HepG2 (cell line): Measurements from ENCODE around the gene MAP3K7CL. TPM values are rescaled to one million over a fixed set of nuclear protein-coding genes. Genes with fewer than 3 reads are reported as not detected.

Experiments
- ATAC-seq: fragments of 200-7000 bp; cut with Tn5 transposase; 3 replicates; pipeline ENCODE4 v1.9.1; 2020; ENCODE audit warnings: mild to moderate bottlenecking, moderate library complexity
- BruUV-seq: library from RNA; stranded (reverse); fragments of 400-500 nt; replicated peaks from 2 replicates; lab custom pipeline; 2021; lab: Mats Ljungman, UMichigan
- CTCF ChIA-PET: fragments of 300-600 bp; formaldehyde crosslinking; extraction: SDS; loops from one replicate; lab custom pipeline; 2021; ENCODE audit warnings: low total read pairs, inconsistent platforms, low intra/inter-chr PET ratio; lab: Yijun Ruan, JAX
- POLR2A ChIA-PET: fragments of 350-600 bp; sonication (Branson Sonifier 250); formaldehyde crosslinking; loops from one replicate; lab custom pipeline; 2020; ENCODE audit warnings: antibody characterized with exemption, inconsistent platforms; lab: Yijun Ruan, JAX
- DNase-seq: peaks from one replicate; pipeline ENCODE4 v3.0.0-alpha.2; 2015; ENCODE audit warnings: low spot score
- FAIRE-seq: peaks from 3 replicates; lab custom pipeline; 2011; peaks lifted over from hg19 to GRCh38; lab: Jason Lieb, UNC
- H2AFZ ChIP-seq: one replicate; pipeline ENCODE4 v1.6.1; 2011; ENCODE audit warnings: low read length, inconsistent platforms
- H3K27ac ChIP-seq: fragments of 300-600 bp; 3 replicates; pipeline ENCODE4 v1.8.0; 2011; ENCODE audit warnings: mixed run types, mild to moderate bottlenecking, mixed read lengths, low read length, inconsistent platforms; ENCODE audit not compliant: insufficient read depth; ENCODE audit errors: extremely low read length
- H3K27me3 ChIP-seq, 2 experiments: fragments of 200-600 bp in 1 of 2; 2 replicates in 1 of 2; 3 replicates in 1 of 2; pipeline versions ENCODE4 v1.6.0 to v1.8.0; 2011; ENCODE audit warnings: low read length in 2 of 2, mild to moderate bottlenecking in 2 of 2, moderate library complexity in 2 of 2, inconsistent platforms in 1 of 2; ENCODE audit not compliant: insufficient read depth in 2 of 2, control insufficient read depth in 1 of 2
- H3K36me3 ChIP-seq, 2 experiments: fragments of 200-600 bp in 1 of 2; replicated peaks in 1 of 2; 2 replicates in 1 of 2; 3 replicates in 1 of 2; pipeline versions ENCODE4 v1.5.1 to v1.8.0; 2011; ENCODE audit warnings: low read length in 2 of 2, inconsistent platforms in 1 of 2; ENCODE audit not compliant: insufficient read depth in 2 of 2, control insufficient read depth in 1 of 2
- H3K4me1 ChIP-seq: 2 replicates; pipeline ENCODE4 v1.5.1; 2012; ENCODE audit warnings: low read length, inconsistent platforms; ENCODE audit not compliant: insufficient read depth
- H3K4me2 ChIP-seq: 2 replicates; pipeline ENCODE4 v1.6.0; 2011; ENCODE audit warnings: low read depth, low read length, inconsistent platforms
- H3K4me3 ChIP-seq, 3 experiments: fragments of 200-600 bp in 1 of 3; sonication (generic), shearing (Covaris generic) in 1 of 3; replicated peaks in 1 of 3; 2 replicates each; pipeline ENCODE4 v1.5.1; 2011 to 2016; ENCODE audit warnings: low read length in 3 of 3, inconsistent platforms in 2 of 3, low read depth in 2 of 3, mild to moderate bottlenecking in 2 of 3, control low read depth in 1 of 3, mixed read lengths in 1 of 3; ENCODE audit not compliant: insufficient read depth in 1 of 3
- H3K79me2 ChIP-seq: one replicate; pipeline ENCODE4 v1.6.1; 2011; ENCODE audit warnings: low read length, inconsistent platforms; ENCODE audit not compliant: insufficient read depth
- H3K9ac ChIP-seq: 2 replicates; pipeline ENCODE4 v1.6.0; 2011; ENCODE audit warnings: mild to moderate bottlenecking, low read depth, low read length, inconsistent platforms; ENCODE audit not compliant: insufficient read depth
- H3K9me3 ChIP-seq: 2 replicates; pipeline ENCODE4 v1.5.1; 2012; ENCODE audit warnings: mild to moderate bottlenecking, low read length
- H4K20me1 ChIP-seq: 2 replicates; pipeline ENCODE4 v1.6.0; 2011; ENCODE audit warnings: inconsistent platforms, mild to moderate bottlenecking, low read length, moderate library complexity; ENCODE audit not compliant: insufficient read depth
- ASH2L ChIP-seq: fragments of 300-600, 200-600 bp; sonication (generic); IDR thresholded peaks from 2 replicates; pipeline ENCODE4 v1.7.0; 2017; ENCODE audit warnings: low read depth, mild to moderate bottlenecking, moderate library complexity, mixed read lengths, low read length; ENCODE audit not compliant: insufficient read length
- CCDC6 ChIP-seq: sonication (generic); formaldehyde crosslinking; IDR thresholded peaks from 2 replicates; pipeline ENCODE4 v1.8.1; 2022; ENCODE audit warnings: mild to moderate bottlenecking, missing genetic modification reagents, moderate library complexity
- HNRNPK ChIP-seq: fragments of 200-400 bp; formaldehyde crosslinking; IDR thresholded peaks from 2 replicates; pipeline ENCODE4 v1.6.1; 2018; ENCODE audit warnings: low read length, low read depth, moderate library complexity, mild to moderate bottlenecking; ENCODE audit not compliant: poor library complexity, severe bottlenecking
- HOXA3 ChIP-seq: sonication (generic); formaldehyde crosslinking; IDR thresholded peaks from 2 replicates; pipeline ENCODE4 v1.5.0; 2020; ENCODE audit warnings: missing genetic modification reagents
- RNF2 ChIP-seq: fragments of 450-650 bp; conservative IDR thresholded peaks from 2 replicates; pipeline ENCODE4 v1.6.1; 2016; ENCODE audit warnings: low read depth
- SMYD3 ChIP-seq: sonication (generic); formaldehyde crosslinking; IDR thresholded peaks from 2 replicates; pipeline ENCODE4 v1.8.1; 2023; ENCODE audit warnings: mild to moderate bottlenecking, missing genetic modification reagents
- STAG1 ChIP-seq: sonication (generic); formaldehyde crosslinking; IDR thresholded peaks from 2 replicates; pipeline ENCODE4 v1.4.0; 2020; ENCODE audit warnings: missing genetic modification reagents
- U2AF1 ChIP-seq: fragments of 200-400 bp; formaldehyde crosslinking; optimal IDR thresholded peaks from 2 replicates; pipeline ENCODE3; 2017; ENCODE audit warnings: mild to moderate bottlenecking, low read depth, low read length
- ZNF3 ChIP-seq: IDR thresholded peaks from 2 replicates; pipeline ENCODE4 v1.7.0; 2017; ENCODE audit warnings: inconsistent platforms
- ZNF605 ChIP-seq: sonication (generic); formaldehyde crosslinking; IDR thresholded peaks from 2 replicates; pipeline ENCODE4 v1.8.0; 2022; ENCODE audit warnings: mild to moderate bottlenecking, missing genetic modification reagents
- ZNF747 ChIP-seq: sonication (generic); formaldehyde crosslinking; IDR thresholded peaks from 2 replicates; pipeline ENCODE4 v1.8.1; 2023; ENCODE audit warnings: missing genetic modification reagents, mild to moderate bottlenecking, borderline replicate concordance
- ZNF850 ChIP-seq: sonication (generic); formaldehyde crosslinking; conservative IDR thresholded peaks from 2 replicates; pipeline ENCODE4 v1.9.0; 2021; ENCODE audit warnings: mild to moderate bottlenecking, missing genetic modification reagents
- WGBS: methylation state at CpG from one replicate; pipeline ENCODE4 v1.1.6; 2017; ENCODE audit warnings: low lambda C conversion rate; 5-methylcytosine and 5-hydroxymethylcytosine counted together
- in situ Hi-C: cut with HindIII; loops from 2 replicates; pipeline ENCODE4 v1.10.0; 2017; ENCODE audit warnings: low pct_unique_long_range_greater_than_20kb; ENCODE audit not compliant: extremely low pct_ligation_motif_present
- intact Hi-C: fragments of 100-400 bp; cut with micrococcal nuclease; formaldehyde crosslinking; loops from one replicate; pipeline ENCODE4 v1.10.0; 2022; ENCODE audit not compliant: unreplicated experiment
- polyA plus RNA-seq, 8 experiments: library from polyadenylated mRNA; depleted of rRNA in 3 of 8; stranded (reverse) in 7 of 8; unstranded in 1 of 8; fragments of >200 nt; fragmentation: Illumina TruSeq in 4 of 8; extraction: Trizol in 4 of 8; gene quantifications; 2 replicates each; pipeline versions ENCODE4 v1.2.1 to v1.2.3, GENCODE V29; 2011 to 2016; ENCODE audit warnings: low read depth in 4 of 8, missing spikeins in 1 of 8, mixed read lengths in 1 of 8; ENCODE audit not compliant: insufficient read depth in 1 of 8
- total RNA-seq, 5 experiments: library from RNA; depleted of rRNA; stranded (reverse); fragments of >200 nt; fragmentation: Illumina TruSeq; extraction: Trizol; gene quantifications; 2 replicates each; pipeline ENCODE4 v1.2.3, GENCODE V29; 2016; ENCODE audit warnings: low read depth in 1 of 5
- TF ChIP-seq, protein P1 (sequence below): IDR thresholded peaks from 2 replicates; pipeline ENCODE4 v1.6.1; 2016; ENCODE audit warnings: missing compliant biosample characterization, missing genetic modification reagents, borderline replicate concordance
- TF ChIP-seq, protein P2 (sequence below): sonication (generic); formaldehyde crosslinking; IDR thresholded peaks from 2 replicates; pipeline ENCODE4 v1.4.0; 2020; ENCODE audit warnings: missing genetic modification reagents
- TF ChIP-seq, protein P3 (sequence below): sonication (generic); formaldehyde crosslinking; IDR thresholded peaks from 2 replicates; pipeline ENCODE4 v1.5.0; 2020; ENCODE audit warnings: missing genetic modification reagents
- TF ChIP-seq, protein P4 (sequence below): sonication (generic); formaldehyde crosslinking; IDR thresholded peaks from 2 replicates; pipeline ENCODE4 v1.4.0; 2020; ENCODE audit warnings: missing genetic modification reagents
- TF ChIP-seq, protein P5 (sequence below): sonication (generic); formaldehyde crosslinking; IDR thresholded peaks from 2 replicates; pipeline ENCODE4 v1.4.0; 2020; ENCODE audit warnings: mild to moderate bottlenecking, missing genetic modification reagents

The MAP3K7CL gene
- total and polyA plus RNA-seq, 2 of the 13 experiments (the other 11 are each of a cell fraction or from before 2014, with no cell fraction given): 0.04 to 0.15 TPM

DNA sequence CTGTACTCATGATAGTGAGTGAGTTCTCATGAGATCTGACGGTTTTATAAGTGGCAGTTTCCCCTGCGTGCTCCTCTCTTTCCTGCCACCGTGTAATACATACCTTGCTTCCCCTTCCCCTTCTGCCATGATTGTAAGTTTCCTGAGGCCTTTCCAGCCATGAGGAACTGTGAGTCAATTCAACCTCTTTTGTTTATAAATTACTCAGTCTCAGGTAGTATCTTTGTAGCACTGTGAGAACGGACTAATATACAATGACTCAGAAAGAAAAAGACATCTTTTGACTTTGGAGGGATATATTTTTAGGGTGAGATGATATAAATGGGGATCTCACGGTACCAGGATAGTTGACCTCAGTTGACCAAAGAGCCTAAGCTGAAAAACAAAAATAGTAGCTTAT, 93.6 kb downstream of the MAP3K7CL start:
- WGBS: 42% methylated on average over 5 of the region's 5 CpGs
- intact Hi-C loops: no loop called here
- no peak for ATAC-seq
- CTCF ChIA-PET: no interaction called here
- no TSS peak for BruUV-seq
- Histone ChIP-seq H3K36me3 (no peaks in the 10 kb centered on the region), H3K79me2 (no peaks in the 10 kb centered on the region)
- POLR2A ChIA-PET: no interaction called here
- TF ChIP-seq CCDC6 (CRISPR knock-in tag): no peak
- TF ChIP-seq, protein P1, sequence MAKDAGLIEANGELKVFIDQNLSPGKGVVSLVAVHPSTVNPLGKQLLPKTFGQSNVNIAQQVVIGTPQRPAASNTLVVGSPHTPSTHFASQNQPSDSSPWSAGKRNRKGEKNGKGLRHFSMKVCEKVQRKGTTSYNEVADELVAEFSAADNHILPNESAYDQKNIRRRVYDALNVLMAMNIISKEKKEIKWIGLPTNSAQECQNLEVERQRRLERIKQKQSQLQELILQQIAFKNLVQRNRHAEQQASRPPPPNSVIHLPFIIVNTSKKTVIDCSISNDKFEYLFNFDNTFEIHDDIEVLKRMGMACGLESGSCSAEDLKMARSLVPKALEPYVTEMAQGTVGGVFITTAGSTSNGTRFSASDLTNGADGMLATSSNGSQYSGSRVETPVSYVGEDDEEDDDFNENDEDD (CRISPR knock-in tag): no peak
- TF ChIP-seq, protein P2, sequence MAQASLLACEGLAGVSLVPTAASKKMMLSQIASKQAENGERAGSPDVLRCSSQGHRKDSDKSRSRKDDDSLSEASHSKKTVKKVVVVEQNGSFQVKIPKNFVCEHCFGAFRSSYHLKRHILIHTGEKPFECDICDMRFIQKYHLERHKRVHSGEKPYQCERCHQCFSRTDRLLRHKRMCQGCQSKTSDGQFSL: no peak
- no peak for TF ChIP-seq ASH2L
- TF ChIP-seq STAG1 (CRISPR knock-in tag): no peak
- no peak for TF ChIP-seq SMYD3 (CRISPR knock-in tag)
- TF ChIP-seq U2AF1: no peak
- no peak for TF ChIP-seq HOXA3 (CRISPR knock-in tag)
- no peak for TF ChIP-seq HNRNPK
- TF ChIP-seq ZNF747 (CRISPR knock-in tag): no peak
- TF ChIP-seq ZNF605 (CRISPR knock-in tag): no peak
- no peak for TF ChIP-seq ZNF3
- TF ChIP-seq, protein P3, sequence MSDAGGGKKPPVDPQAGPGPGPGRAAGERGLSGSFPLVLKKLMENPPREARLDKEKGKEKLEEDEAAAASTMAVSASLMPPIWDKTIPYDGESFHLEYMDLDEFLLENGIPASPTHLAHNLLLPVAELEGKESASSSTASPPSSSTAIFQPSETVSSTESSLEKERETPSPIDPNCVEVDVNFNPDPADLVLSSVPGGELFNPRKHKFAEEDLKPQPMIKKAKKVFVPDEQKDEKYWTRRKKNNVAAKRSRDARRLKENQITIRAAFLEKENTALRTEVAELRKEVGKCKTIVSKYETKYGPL (CRISPR knock-in tag): no peak
- TF ChIP-seq RNF2: no peak
- no peak for TF ChIP-seq ZNF850 (CRISPR knock-in tag)
- TF ChIP-seq, protein P4, sequence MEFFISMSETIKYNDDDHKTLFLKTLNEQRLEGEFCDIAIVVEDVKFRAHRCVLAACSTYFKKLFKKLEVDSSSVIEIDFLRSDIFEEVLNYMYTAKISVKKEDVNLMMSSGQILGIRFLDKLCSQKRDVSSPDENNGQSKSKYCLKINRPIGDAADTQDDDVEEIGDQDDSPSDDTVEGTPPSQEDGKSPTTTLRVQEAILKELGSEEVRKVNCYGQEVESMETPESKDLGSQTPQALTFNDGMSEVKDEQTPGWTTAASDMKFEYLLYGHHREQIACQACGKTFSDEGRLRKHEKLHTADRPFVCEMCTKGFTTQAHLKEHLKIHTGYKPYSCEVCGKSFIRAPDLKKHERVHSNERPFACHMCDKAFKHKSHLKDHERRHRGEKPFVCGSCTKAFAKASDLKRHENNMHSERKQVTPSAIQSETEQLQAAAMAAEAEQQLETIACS (CRISPR knock-in tag): no peak
- TF ChIP-seq, protein P5, sequence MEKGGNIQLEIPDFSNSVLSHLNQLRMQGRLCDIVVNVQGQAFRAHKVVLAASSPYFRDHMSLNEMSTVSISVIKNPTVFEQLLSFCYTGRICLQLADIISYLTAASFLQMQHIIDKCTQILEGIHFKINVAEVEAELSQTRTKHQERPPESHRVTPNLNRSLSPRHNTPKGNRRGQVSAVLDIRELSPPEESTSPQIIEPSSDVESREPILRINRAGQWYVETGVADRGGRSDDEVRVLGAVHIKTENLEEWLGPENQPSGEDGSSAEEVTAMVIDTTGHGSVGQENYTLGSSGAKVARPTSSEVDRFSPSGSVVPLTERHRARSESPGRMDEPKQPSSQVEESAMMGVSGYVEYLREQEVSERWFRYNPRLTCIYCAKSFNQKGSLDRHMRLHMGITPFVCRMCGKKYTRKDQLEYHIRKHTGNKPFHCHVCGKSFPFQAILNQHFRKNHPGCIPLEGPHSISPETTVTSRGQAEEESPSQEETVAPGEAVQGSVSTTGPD: no peak
- TF ChIP-seq, all 625 proteins: peak for 0
- no peaks in the 10 kb centered on the region for H4K20me1 ChIP-seq
- no peak overlapping the region for H2AFZ ChIP-seq
- H3K27ac ChIP-seq: no peak overlapping the region
- no peak overlapping the region for H3K4me2 ChIP-seq
- DNase-seq: no peak
- H3K27me3 ChIP-seq: no peaks in the 10 kb centered on the region
- no peaks in the 10 kb centered on the region for H3K4me1 ChIP-seq
- no peak for FAIRE-seq
- H3K4me3 ChIP-seq: no peak overlapping the region
- H3K9me3 ChIP-seq: no peaks in the 10 kb centered on the region
- no peak overlapping the region for H3K9ac ChIP-seq
- in situ Hi-C loops: no loop called here
